Islet of Langerhans (tissue), 1 donor: Measurements from ENCODE around the gene SLC6A6.

Experiments used
- FAIRE-seq: peaks from one replicate; lab custom pipeline; 2011; peaks lifted over from hg19 to GRCh38; lab: Jason Lieb, UNC

SLC6A6 gene

DNA sequence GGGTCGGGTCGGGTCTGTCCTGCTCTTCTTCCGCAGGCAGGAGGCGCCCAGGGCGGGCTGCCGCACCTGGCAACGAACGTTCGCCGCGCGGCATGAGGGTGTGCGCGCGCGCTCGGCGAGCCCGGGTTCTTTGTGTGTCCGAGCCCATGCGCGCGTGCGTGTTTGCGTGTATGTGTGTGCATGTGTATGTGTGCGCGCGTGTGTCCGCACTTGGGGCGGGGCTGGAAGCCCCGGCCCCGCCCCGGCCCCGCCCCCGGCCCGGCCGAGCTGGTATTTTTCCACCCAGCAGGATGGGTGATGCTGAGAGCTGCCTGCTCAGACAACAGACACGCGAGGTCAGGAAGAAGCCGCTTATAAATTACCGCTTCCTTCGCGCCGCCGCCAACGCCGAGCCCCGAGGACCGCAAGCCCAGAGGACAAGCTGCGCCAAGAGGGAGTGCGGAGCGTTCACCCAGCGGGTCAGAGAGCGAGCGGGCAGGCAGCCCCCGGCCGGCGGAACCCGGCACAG, at the start of gene SLC6A6:
Gene SLC6A6 (plus strand): TSS at position 303 of the 508 bp plus-strand sequence. CDS start 41,029 bp downstream, outside the sequence.
- FAIRE-seq, result no peak

DNA sequence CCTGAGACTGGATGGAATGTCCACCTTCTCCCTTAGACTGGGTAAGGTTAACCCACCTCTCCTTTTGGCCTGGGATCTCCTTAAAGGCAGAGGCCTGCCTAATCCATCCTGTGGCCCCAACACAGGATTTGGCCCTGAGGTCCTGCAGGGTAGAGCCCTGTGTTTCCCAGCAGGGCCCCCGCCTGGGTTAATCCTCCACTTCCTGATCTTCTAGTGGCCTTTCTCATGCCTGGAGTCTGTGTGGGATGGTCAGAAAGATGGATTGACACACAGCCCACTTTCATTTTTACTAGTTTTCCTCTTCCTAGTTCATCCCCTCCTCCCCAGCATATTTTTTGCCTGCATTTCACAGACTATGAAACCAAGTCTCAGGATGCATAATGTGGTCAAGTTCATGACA, 48.9 kb upstream of the SLC6A6 start:
- no peak for FAIRE-seq

DNA sequence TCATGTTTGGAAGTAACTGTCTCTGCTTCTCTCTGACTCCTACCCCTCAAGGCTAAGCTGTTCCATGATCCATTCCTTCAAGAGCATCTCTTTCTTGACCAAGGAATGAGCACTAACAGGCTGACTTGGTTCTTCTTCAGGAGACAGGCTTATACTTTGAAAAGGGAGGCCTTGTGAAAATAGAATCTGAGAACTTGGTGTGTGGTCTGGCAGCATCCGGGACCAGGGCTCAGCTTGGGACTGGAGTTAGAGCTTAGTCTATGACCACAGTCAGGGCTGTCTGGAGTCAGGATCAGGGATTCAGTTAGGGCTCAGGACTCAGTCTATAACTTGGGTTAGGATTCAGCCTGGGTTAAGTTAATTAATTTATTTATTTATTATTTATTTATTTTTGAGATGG, 44.9 kb upstream of the SLC6A6 start:
- no peak for FAIRE-seq

DNA sequence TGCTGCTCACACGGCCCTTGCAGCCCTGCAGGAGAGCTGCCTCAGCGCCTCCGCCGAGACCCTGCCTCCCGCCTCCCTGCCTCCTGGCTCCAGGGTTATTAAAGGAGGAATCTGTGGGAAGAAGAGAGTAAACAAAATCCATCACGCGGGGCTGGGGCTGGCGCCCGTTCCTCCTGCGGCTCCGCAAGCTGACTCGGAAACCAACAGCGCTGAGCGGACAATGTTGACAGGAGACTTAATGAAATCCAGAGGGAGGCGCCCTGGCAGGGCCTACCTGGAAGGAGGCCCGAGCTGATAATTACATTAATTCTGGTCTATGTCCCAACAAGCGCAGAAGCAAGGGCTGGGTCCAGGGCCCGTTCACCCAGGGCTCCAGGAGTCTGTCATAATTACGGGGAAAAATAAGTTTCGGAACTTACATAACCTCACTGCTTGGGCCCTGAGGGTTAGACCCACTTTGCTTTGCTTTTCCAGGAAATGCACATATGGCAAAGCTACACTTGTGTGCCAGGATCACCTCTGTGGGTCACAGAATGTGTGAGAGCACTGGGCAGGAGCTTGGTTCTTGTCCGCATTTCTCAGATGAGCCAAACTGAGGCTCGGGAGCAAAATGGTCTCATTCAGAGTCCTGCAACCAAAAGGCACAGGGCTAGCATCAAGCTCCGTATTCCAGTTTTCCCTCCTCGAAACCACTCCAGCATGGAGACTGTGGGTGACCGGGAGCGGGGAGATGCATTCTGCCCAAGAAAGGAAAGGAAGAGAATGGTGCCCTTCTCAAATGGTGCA, 43.8 kb upstream of the SLC6A6 start:
- no peak for FAIRE-seq

DNA sequence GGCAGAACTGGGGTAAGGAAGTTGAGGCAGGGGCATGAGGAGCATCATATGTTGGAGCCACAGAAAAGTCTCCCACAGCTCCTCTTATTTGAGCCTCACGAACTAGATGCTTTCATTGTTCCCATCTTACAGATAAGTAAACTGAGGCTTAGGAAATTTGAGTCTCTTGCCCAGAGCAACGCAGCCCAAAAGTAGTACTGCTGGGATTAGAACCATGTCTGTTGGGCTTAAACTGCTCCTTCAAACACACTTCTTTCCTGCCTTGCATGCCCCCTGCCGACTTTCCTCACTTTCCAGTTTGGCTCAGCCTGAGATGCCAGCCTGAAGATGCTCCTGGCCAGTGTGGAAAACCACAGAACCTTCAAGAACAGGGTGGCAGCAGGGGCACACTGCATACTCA, 43.1 kb upstream of the SLC6A6 start:
- no peak for FAIRE-seq

DNA sequence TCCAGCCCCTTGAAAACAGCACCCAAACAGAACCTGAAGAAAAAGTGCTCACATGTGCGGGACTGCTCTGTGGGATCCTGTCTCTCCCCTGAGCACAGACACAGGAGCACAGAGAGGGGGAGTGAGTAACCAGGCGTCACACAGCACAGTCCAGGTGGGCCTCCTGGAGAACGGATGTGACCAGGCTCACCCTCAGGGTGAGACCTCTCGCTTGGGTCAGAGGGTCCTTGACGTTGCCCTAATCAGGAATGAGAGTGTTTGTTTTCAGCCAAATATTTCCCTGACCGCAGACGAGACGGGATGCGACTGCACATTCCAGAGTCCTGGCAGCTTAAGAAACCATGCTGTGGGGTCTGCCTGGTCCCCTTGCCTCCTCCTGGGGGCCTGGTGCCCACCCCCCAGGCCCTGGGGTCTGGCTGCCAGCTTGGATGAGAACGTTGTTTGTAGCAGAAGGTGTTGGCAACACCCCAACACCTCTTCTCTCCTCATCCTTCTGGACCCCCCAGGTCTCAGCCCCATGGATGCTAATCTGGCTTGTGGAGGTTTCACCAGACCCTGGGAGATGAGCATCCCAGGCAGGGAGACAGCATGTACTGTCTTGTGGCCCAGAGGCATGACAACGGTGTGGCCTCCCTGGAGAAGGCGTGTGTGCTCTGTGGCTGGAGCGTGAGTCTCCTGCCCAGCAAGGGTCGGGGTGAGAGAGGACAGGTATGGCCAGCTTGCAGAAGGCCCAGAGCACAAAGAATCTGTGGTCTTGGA, 42.1 kb upstream of the SLC6A6 start:
- no peak for FAIRE-seq

DNA sequence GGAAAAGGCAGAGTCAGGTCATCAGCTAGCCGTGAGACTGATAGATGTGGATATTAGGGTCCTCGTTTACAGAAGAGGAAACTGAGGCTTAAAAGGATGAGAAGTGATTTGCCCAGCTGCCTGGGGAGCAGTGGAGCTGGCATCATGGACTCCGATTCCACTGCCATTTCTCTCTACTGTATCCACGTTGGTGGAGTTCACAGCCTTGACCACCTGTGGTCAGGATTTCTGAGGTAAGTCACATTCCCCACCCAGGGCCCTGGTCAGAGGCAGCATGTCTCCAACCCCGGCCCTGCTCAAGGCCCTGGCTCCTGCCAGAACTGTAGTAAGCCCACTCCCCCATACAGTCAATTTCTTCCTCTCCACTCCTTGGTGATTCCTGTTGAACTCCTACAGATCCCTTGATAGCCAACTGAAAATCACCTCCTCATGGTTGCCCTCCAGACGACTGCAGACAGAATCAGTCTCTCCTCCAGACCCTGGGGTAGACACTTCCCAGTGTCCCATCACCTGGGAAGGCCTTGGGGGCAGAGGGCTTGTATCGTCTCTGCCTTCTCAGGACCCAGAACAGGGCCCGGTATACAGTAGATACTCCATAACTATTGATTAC, 41.2 kb upstream of the SLC6A6 start:
- FAIRE-seq, result no peak

DNA sequence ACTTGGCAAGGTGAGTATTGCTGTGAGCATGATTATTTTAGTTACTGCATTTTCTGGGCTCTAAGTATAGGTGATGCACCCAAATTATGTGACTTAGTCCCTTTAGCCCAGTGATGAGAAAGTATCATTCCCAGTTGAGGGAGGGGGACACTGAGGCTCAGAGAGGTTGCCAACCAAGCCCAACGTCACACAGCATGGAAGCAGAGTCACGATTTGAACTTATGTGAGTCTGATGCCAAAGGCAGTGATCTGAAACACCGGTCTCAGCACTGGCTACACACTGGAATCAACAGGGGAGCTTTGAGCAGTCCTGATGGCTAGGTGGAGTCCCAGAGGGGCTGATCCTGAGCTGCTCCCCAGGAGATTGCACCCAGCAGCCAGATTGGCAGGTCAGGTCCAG, 39.5 kb upstream of the SLC6A6 start:
- FAIRE-seq, result no peak

DNA sequence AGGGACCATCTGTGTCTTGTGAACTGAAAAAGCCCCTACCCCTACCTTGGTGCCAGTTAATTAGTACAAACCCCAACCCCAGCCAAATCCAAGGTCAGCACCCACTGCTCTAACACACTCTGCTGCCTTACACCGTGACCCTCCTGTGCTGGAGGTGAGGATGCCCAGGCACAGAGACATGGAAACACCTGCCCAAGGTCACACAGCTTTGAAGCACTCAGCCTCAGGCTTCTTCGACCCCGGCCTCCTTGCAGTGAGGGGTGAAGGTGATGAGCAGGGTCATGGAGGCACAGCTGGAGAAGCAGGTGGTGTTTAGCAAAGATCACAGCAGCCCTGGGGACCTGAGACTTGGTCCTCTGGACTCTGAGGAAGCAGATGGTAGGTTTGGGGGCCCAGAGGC, 39.0 kb upstream of the SLC6A6 start:
- no peak for FAIRE-seq

DNA sequence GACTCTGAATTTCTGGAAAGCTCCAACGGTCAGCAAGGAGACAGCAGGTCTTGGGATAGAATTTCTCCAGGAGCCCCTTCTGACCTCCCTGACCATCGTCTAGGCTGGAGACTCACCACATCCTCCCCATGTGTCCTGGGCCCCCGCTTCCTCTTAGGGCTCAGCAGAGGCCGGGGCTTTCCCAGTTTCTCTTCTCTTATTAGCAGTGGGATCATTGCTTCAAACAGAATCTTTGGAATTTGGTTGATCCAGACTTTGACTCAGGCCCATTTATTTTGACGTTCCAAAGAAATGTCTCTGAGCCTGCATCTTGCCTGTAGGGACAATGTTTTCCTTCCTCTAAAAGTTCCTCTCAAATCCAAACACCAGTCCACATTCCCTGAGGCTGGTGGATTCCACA, 38.4 kb upstream of the SLC6A6 start:
- no peak for FAIRE-seq

DNA sequence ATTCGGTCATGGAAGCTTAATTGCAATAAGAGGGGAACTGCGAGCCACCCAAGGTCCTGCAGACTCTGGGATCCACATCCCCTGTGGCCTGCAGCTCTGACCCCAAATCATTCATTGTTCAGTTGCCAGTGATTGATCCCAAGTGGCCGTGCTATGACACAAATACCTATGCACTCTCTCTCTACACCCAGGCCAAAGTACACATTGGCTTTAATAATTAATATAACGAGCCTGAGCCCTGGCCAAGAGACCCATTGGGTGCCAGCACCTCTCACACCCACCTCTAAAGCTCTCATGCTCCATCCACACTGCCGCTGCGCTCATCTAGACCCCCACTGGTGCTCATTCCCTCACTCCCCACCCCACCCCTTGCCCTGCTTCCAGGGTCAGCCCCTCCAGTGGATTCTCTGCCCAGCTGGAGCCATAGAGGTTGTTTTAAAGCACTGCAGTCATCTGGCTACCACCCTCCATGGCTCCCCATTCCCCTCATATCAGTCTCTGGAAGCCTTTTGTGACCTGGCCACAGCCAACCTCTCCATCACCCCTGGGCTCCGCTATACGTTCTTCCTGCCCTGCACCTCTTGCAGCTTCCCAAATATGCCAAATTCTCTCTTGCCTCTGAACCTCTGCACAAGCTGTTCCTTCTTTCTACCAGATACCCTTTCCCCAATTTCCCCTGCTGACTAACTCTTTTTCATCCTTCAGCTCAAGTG, 37.7 kb upstream of the SLC6A6 start:
- no peak for FAIRE-seq

DNA sequence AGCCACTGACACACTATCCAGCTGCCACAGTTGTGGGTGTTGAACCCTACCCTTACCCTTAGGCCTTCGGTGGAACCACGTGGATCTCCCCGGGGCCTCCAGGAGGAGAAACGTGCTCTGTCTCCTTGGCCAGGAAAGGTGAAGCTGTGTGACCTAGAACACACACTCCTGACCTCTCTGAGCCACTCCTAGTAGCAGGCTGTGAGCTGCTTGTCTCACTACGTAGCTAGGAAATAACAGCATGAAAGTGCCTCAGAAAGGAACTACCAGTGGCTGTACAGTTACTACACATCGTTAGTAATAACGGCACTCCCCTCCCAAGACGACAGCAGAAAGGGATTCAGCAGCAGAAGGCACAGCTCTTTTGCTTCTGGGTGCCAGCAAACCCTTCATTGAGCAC, 36.2 kb upstream of the SLC6A6 start:
- FAIRE-seq, result no peak

DNA sequence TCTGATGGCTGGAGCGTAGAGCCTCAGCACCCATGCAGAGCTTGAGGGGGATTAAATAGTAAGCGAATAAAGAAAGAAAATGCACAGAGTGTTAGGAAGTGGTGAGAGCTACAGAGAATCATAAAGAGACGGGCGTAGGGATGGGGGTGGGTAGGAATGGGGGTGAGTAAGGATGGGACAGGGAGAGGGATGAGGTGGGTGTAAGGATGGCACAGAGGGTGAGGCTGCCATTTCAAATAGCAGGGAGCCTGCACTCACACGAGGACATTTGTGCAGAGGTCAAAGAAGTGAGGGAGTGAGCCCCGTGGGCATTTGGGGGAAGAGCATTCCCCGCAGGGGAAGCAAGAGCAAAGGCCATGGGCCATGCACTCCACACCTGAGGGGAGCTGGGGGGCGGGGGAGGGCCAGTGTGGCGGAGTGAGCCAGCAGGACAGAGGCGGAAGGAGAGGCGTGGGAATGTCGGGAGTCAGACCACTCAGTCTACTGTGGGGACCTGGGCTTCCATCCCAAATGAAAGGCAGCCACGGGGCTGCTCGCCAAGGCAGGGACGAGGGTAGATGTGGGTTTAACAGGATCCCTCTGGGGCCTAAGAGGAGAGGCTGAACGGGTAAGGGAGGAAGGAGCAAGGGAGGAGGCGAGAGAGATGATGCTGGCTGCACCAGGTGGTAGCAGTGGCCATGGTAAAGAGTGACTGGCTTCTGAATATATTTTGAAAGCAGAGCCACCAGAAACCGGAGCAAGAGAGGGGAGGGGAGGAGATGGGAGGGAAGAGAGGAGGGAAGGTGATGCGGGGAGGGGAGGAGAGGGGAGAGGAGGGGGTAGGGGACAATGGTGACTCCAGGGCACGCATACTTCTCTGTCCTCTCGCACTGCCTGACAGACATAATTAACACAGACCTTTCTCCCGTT, 35.2 kb upstream of the SLC6A6 start:
- FAIRE-seq, result no peak

DNA sequence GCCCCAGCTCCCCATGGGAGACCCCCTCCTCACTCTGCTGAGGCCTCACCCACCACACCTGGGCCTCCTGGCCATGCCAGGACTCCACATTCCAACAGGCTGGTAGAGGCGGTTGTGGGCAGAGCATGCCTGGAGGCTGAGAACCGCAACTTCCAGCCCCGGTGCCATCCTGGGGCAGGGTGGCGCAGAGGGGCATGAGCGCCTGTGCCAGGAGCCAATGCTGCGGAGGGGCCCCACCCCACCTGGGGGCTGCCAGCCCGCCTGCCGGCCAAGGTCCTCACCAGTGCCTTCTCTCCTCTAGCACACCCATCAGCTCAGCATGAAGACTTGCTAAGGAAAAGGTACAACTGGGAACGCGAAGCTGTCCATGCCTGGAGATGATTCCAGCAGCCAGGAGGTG, 34.3 kb upstream of the SLC6A6 start:
- no peak for FAIRE-seq

DNA sequence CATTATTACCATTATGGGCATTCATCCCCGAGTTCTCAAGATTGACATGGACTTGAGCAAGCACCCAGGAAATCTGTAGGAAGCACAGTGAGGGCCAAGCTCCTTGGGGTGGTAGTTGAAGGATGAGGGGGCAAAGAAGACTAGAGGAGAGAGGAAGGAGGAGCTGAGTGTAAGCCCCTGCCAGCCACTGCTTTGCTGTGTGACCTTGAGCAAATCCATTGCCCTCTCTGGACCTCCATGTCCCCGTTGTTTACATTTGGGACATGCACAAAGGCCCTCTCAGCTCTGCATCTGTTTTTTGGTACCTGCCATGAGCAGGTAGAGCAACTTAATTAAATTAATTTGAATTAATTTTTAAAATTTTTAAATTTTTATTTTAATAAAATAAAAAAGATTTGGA, 33.5 kb upstream of the SLC6A6 start:
- no peak for FAIRE-seq

DNA sequence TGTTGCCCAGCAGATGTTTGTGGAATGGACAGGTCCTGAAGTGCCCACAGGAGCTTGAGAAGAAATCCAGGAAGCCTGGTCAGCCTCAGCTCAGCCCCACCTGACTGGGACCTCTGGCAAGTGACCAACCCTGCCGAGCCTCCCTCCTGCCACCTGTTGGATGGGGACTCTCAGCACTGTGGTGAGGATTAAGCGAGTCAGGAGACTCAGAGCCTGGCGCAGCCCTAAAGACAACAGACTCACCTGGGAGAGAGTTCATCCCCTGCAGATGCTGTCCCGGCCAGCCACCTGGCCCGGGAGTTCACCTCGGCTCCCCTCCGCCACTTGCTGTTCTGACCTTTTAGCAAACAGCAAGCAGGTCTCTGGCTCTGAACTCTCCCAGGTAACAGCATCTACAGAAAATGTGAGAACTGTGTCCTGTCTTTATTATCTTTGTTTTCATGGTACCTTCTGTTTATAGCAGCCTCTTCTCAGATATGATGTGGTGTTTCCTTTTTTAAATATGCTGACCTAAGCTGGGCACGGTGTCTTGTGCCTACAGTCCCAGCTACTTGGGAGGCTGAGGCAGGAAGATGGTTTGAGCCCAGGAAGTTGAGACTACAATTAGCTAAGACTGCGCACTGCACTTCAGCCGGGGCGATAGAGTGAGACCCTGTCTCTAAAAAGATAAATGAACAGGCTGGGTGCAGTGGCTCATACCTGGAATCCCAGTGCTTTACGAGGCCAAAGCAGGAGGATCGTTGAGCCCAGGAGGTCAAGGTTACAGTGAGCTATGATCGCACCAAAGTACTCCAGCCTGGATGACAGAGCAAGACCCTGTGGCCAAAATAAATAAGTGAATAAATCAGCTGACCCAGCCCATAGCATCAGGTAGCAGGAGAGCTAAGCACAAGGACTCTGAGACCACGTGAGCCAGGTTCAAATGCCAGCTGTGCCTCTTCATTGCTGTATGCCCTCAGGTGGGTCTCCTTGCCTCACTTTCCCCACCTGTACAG, 32.4 kb upstream of the SLC6A6 start:
- no peak for FAIRE-seq

DNA sequence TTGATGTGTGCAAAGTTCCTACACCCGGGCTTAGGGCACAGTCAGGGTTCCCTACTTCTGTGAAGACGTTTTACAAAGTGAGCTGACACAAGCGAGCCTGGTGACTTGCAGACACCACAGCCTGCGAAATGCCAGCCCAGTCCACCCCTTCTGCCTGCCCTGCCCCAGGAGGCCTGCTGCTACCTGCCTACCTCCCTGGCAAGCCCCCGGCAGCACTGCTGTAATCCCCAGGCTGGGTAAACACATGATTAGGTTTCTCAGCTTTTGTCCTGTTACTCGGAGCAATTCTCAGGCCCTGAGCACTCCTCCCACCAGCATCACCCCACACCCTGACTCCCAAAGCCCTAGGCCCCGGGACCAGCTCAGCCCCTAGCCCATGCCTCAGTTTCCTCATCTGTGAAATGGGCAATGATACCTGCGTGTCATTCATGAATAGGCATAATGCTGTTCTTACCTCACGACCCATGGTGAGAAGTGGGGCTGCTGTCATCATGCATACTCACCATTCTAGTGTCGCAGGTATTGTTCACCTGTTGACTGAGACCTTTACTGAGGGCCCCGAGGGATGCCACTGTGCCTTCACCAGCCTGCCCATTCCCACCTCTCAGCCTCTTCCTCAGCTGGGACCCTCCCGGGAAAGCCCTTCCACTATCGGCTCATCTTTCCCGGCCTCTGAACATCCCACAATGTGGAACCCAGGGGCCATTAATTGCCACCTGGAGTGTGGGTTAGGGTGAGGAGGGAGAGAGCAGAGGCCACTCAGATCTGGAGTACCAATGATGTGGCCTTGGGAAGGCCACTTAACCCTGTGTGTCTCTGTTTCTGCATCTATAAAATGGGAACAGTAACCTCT, 31.5 kb upstream of the SLC6A6 start:
- no peak for FAIRE-seq

DNA sequence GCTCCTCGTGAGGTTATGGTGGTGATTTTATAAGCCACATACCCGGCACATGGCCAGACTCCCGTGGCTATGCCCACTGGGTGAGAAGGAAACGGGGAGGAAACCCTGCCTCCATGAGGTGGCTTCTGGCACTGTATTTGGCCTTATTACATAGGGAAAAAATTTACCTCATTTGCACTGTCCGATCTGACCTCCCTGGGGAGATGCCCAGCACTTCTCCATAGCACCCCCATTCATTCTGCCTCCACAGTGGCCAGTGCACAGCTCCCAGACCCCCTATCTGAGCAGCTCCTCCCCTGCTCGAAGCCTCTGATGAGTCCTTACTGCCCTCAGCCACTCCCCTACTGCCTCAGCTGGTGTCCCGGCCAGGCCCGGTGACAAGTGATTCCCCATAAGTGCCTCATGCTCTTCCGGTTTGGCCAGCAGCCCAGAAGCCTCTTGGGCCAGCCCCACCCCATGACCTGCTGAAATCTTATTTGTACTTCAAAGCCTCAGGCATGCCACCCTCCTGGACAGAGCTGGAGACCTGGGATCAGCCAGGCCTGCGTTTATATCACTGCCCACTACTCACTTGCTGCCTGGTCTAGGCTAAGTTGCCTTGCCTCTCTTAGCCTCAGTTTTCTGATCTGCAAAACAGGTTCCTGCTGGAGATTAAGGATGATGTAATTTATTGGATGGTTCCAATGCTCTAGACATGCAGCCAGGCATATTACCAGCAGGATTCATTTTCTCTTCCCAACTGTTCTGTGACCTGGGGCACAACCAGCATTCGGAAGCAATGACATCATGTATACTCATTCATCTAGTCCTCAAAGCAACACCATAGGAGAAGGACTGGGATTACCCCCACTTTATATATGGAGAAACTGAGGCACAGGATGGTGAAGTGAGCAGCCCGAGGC, 30.6 kb upstream of the SLC6A6 start:
- no peak for FAIRE-seq
